Measurements from ENCODE around the gene WDR89.
"Not testable (repeated sequence)": the region's sequence is repeated elsewhere in the genome, so short reads cannot be mapped to it uniquely, and the experiment has no call there.

WDR89 gene

DNA sequence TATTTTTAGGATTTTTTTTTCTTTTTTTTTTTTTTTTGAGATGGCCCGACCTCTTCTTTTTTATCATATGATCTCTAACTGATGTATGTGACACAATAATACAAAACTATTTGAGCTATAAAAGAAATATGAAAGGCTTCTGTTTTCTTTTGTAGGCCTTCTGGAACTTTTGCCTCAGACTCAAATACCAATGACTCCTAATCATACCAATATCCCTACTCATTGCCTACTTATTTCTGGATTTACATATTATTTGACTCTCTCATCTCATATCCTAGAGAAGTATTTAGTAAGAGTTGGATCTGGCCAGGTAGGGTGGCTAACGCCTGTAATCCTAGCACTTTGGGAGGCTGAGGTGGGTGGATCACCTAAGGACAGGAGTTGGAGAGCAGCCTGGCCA, 12.7 kb upstream of the WDR89 start:
- no peak for DNase-seq

DNA sequence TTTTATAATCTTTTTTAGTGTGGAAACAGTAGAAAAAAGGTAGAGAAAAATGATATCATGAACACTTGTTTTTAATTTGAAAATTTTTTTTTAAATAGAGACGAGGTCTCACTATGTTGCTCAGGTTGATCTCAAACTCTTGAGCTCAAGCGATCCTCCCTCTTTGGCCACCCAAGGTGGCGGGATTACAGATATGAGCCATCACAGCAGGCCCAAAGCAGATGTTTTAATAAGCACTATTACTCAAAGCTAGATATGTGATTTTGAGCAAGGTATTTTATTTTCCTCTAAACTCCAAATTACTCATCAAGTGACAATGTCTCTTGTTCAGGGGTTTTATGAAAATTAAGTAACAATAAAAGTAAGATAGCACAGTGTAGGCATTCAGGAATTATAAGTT, 10.7 kb upstream of the WDR89 start:
- no peak for DNase-seq

DNA sequence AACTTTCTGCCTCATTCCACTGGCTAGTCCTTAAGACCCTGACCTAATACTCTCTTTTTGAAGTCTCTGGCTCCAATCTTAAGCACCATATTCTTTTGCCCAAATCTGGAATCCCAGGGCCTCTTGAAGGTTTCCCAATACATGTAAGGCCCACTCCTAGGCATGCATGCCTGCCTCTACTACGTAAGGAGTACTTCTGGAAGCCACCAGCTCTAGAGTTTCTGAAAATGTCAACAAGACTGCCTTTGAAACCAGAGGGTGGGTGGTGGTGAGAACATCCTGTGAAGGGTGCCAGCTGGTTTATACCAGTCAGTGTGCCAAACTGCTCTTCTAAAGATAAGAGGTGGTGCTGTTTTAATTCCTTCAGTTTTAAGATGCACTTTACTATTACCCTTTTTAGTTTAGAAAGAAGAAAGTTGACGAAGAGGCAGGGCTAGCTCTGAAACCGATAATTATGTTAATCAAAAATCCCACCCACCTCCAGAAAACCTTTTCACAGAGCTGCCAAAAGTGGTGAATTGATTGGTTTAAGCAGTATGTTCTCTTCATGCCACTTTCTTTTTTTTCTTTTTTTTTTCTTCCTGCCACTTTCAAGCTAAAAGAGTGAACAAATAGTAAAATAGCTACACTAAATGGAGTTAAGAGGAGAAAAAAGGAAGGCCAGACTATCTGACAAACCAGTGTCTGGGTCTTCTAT, 8.7 kb upstream of the WDR89 start:
- DNase-seq, result no peak

DNA sequence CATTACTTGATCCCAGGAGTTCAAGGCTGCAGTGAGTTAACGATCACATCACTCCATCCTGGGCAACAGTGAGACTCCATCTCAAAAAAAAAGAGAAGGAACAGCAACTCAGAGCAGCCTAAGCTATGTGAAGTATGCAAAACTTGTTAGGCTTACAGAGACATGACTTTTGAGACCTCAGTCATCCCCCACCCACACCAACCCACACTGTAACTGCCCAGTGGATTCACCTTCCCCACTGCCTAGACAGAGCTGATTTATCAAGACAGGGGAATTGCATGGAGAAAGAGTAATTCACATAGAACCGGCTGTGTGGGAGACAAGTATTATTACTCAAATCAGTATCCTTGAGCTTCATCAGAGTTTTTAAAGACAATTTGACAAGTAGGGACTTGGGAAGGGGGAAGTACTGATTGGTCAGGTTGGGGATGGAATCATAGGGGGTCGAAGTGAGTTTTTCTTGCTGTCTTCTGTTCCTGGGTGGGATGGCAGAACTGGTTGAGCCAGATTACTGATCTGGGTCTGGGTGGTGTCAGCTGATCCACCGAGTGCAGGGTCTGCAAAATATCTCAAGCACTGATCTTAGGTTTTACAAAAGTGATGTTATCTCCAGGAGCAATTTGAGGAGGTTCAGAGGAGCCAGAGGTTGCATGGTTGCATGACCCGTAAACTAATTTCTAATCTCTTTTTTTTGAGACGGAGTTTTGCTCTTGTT, 6.2 kb upstream of the WDR89 start:
- DNase-seq, result peak; percentile 40 to 69

DNA sequence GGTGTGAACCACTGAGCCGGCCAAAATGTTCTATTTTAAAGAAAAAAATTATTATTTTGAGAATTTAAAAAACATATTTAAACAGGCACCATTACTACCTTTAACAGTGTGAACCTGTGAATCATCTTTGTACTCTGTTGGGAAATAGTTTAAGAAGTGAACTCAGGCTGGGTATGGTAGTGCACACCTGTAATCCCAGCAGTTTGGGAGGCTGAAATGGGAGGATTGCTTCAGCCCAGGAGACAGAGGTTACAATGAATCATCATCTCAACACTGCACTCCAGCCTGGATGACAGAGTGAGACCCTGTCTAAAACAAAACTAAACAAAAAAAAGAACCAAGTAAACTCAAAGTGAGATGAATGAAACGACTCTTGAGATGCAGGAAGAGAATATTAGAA, 3.1 kb upstream of the WDR89 start:
- DNase-seq, result no peak

DNA sequence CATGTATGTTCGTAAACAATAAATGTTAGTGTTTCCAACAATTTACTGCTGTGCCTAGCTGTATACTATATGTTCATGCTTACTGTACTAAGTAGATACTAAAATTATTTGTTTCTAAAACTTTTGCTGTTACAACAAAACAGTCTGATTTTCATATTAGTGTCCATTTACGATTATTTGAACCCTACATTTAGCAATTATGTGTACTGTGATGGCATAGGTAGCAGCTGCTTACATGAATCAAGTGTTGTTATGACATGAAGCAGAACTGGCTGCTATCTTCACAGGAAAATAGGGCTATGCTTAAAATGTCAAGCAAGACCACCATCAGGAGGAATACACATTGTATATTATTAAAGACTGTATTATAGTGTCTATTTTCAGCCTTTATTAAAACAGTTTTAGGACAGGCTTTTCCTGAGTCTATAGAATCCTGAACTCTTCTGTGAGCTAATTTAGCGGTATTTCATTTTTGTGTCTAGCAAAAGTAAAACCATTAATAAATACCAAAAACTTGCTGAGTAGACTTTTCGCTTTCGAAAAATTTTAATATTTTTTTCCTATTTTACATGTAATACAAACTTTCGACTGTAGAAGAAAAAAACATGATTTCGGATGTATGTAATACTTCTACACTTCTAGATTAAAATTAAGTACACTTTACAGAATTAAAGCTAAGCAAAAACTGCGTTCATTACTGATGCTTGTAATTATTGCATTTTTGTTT, 1.1 kb upstream of the WDR89 start:
- no peak for DNase-seq

DNA sequence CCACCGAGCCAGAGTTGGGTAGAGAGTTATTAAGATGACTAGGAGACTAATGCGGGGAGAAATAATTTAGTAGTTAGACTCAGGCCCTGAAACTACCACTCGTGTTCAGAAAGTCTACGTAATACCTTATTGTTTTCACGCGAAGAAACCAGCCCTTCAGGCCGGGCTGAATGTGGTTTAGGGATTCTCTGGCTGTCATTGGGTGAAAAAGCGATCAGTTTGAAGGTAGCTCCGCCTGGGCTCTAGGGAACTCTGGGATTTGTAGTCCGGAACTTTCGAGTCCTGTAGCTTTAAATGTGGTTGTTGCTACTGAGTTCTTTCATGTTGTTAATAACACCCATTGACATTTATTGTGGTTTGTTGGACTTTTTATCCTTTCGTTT, 549 bp upstream of the WDR89 start:
- DNase-seq, result peak; percentile 93 to 94

DNA sequence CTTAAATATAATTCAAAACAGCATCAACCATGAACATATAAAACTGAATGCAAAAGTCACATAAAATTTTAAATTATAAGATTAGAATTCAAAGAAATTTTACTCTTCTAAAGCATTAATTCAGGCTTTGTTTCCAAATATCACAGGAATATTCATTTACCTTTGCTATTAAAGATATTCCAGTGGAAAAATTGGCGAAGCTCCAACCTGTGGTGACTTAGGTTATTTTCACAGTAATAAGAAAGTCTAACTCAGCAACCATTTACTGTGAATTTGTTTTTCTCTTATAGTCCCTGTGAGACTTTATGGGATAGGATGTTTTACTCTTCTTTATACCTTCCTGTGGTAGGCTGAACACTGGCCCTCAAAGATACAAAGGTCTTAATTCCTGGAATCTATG, 3.2 kb downstream of the WDR89 start:
- no peak for DNase-seq

DNA sequence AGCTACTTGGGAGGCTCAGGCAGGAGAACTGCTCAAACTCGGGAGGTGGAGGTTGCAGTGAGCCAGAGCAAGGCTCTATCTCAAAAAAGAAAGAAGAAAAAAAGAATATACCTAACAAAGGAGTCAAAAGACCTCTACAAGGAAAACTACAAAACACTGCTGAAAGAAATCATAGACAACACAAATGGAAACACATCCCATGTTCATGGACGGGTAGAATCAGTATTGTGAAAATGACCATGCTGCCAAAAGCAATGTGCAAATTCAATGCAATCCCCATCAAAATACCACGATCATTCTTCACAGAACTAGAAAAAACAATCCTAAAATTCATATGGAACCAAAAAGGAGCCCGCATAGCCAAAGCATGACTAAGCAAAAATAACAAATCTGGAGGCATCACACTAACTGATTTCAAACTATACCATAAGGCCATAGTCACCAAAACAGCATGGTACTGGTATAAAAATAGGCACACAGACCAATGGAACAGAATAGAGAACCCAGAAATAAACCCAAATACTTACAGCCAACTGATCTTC, 5.5 kb downstream of the WDR89 start:
- not testable (repeated sequence) for DNase-seq

DNA sequence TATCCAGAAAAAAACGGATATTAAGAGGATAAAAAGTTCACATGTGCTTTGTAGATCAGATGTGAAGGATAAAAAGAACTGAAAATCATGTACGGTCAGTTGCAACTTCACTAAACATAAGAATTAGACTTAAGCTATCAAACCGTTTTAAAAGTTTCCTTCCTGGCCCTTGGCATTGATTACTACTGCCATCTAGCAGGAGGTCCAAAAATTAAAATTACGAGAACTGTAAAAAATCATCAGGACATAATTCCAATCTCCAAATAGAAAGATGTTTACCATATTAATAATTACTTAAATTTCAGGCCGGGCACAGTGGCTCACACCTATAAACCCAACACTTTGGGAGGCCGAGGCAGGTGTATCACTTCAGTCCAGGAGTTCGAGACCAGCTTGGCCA, 7.9 kb downstream of the WDR89 start:
- DNase-seq, result no peak

DNA sequence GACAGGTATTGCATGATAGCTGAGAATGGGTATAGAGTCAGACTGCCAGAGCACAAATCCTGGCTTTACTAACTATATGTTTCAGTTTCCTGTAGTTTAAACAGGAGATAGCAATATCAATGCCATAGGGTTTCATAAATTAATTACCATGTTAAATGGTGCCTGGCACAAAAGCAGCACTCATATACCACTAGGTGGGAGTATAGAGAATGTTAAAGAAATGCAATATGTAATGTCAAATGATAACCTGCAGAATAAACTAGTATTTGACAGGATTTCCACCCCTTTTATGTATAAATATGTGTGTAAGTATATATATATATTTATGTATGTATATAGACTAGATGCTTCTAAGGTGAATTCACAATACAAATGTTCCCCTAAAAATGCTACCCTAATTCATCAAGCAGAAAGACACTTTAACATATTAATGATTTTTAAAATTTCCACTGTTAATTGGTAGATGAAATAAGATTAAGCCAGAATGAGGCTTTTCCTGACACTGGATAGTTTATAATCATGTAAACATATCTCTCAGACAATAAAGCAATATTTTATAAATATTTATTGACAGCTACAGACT, 8.6 kb downstream of the WDR89 start:
- peak; percentile 24 to 57 for DNase-seq

DNA sequence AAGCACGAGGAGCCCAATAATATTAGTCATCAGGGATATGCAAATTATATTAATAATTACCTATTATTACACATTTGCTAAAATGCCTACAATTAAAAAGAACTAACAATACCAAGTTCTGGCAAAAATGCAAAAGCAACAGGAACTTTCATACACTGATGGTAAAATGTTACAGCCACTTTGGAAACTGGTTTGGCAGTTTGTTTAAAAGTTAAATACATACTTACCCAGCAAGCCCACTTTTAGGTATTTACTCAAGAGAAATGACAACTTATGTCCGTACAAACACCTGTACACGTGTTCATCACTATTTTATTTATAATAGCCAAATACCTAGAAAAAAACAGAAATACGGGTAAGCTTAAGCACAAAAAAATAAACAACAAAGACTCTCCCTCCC, 17.0 kb downstream of the WDR89 start:
- no peak for DNase-seq

DNA sequence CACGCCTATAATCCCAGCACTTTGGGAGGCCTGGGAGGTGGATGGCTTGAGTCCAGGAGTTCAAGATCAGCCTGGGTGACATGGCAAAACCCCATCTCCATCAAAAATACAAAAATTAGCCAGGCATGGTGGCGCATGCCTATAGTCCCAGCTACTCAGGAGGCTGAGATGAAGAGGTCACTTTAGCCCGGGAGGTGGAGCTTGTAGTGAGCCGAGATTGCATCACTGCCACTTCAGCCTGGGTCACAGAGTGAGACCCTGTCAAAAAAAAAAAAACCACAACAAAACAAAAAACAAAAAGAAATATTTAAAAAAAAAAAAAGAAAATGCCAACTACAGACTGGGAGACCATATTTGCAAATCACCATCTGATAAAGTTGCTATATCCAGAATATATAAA, 17.5 kb downstream of the WDR89 start:
- DNase-seq, result no peak

DNA sequence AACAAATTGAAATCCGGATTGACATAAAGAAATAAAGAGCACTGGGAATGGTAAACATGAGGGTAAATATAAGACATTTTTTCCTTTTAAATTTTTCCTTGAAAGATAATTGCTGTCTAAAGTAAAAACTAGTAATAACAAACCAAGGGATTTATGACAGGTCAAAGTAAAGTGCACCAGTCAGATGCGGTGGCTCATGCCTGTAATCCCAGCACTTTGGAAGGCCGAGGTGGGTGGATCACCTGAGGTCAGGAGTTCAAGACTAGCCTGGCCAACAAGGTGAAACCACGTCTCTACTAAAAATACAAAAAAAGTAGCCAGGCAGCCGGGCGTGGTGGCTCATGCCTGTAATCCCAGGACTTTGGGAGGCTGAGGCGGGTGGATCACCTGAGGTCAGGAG, 19.7 kb downstream of the WDR89 start:
- not testable (repeated sequence) for DNase-seq

DNA sequence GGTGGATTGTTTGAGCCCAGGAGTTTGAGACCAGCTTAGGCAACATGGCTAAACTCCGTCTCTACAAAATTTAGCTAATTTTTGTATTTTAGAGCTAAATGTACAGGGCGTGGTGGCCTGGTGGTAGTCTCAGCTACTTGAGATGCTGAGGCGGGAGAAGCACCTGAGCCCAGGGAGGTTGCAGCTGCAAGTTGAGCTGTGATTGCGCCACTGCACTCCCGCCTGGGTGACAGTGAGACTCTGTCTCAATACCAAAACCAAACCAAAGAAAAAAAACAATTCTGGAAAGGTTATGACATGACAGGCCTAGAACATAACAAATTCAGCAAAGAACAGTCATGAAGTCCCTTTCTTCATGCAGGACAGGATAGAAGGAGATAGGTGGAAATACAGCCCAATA, 25.7 kb downstream of the WDR89 start:
- DNase-seq, result no peak

DNA sequence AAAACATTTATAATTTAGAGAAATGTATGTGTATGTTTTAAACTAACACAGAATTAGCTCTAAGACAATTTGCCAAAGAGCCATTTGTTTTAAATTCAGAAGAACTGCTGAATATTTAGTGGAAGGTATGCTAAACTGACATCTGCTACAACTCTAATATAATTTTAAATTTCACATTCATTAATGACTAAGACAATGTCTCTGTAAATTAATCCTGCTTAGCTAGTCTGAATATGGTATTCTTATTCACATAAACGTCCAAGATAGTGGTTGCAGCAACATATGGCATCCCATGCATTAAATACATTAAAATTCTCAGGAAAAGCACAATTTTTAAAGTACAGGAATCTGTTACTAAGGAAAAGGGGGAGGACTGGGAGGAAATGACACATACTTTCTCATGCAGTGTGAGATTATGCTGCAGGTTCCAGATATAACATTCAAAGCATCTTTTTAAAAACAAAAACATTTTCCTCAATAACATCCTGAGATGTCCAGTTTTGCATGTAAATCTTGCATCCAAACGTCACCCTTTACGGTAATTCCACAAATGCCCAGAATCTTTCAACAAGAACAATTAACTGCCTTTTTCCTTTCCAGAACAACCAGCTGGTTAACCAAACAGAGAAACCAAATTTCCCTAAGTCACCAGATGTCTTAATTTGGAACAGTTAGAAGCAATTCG, 26.9 kb downstream of the WDR89 start:
- DNase-seq, result no peak

DNA sequence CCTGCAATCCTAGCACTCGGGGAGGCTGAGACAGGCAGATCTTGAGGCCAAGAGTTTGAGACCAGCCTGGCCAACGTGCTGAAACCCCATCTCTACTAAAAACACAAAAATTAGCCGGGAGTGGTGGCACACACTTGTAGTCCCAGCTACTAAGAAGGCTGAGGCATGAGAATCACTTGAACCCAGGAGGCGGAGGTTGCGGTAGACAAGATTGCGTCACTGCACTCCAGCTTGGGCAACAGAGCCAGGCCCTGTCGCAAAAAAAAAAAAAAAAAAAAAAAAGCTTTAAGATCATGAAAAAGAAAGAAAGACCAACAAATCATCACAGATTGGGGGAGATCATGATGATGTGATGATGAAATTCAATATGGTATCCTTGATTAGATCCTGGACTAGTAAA, 30.6 kb downstream of the WDR89 start:
- DNase-seq, result peak; percentile 23 to 35

DNA sequence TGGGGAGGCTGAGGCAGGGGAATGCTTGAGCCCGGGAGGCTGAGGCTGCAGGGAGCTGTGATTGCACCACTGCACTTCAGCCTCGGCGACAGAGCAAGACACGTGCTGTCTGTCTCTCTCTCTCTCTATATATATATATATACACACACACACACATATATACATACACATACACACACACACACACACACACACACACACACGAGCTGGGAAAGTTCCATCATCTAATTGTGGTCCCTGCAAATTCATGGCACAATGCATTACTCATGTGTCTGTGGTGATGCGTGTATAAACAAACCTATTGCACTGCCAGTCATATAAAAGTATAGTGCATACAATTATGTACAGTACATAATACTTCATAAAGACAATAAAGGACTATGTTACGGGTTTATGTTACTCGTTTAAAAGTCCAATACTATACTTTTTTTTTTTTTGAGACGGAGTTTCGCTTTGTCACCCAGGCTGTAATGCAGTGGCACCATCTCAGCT, 36.6 kb downstream of the WDR89 start:
- DNase-seq, result no peak

DNA sequence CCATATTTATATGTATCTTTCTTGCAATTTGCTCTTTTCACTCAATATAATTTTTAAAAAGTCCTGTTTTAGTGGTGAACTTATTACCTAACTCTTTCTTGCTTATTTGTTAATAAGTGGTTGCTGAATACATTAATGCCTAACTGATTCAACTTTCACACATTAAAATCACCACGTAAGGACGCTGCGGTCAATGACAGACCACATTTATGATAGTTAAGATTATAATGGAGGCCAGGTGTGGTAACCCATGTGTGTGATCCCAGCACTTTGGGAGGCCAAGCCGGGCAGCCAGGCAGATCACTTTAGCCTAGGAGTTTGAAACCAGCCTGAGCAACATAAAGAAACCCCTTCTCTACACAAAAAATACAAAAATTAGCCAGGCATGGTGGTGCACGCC, 37.0 kb downstream of the WDR89 start:
- no peak for DNase-seq

DNA sequence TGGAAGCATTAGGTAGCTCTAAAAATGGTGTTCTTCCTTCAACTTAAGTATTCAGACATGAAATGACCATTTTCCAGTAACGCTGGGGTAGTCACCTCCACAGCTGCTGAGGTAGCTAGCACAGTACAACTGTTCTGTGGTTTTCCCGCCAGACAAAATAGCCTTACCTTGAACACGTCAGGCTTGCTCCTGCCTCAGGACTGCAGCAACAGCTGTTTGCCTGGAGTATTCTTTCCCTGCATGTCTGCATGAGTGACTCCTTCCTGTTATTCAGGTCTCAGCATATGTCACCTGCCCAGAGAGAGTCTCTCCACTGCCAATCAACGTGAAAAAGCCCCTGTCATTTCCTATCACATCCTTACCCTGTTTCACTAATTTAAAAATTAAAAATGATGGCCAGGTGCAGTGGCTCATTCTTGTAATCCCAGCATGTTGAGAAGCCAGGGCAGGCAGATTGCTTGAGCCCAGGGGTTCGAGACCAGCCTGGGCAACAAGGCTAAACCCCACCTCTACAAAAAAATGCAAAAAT, 37.9 kb downstream of the WDR89 start:
- DNase-seq, result no peak

DNA sequence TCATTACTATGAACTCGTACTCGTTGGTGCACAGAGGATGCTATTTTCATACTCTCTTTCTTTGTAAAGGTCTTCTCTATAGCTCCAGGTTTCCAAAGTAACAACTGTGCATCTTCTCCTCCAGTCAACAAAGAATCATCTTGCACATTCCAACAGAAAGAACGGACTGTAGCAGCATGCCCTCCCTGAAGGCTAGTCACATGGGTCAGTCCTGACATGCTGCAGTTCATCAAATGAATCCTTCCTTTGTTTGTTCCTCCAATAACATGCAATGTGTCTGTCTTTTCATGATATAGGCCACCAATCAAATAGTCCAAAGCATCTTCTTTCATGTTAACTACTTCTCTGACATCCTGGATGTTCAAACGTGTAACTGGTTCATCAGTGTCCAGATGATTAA, 42.9 kb downstream of the WDR89 start:
- DNase-seq, result no peak

DNA sequence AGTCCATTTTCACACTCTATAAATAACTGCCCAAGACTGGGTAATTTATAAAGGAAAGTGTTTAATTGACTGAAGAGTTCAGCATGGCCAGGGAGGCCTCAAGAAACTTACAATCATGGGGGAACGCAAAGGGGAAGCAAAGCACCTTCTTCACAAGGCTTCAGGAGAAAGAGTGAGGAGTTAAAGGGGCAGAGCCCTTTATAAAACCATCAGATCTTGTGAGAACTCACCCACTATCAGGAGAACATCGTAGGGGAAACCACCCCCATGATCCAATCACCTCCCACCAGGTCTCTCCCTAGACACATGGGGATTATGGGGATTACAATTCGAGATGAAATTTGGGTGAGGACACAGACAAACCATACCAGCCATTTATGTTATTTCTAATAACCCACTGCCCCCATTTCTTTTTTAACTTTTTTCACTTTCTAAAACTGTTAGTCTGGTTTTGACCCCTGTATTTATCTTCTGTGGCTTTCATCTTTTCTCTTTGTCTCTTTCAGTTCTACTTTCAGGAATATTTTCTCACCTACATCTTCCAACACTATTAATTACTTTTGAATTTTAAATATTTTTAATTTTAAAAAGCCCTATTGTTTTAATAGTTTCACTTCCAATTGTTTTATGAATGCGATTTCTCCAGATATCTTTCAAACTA, 44.5 kb downstream of the WDR89 start:
- DNase-seq, result no peak
